Measurements from ENCODE around the gene JPH2. TPM values are rescaled to one million over a fixed set of nuclear protein-coding genes. Genes with fewer than 3 reads are reported as not detected.

Gene JPH2
- total and polyA plus RNA-seq, 10 of the 15 experiments (the other 5 are each of a cell fraction or from before 2014, with no cell fraction given): 0.16 TPM; not detected in 9

DNA sequence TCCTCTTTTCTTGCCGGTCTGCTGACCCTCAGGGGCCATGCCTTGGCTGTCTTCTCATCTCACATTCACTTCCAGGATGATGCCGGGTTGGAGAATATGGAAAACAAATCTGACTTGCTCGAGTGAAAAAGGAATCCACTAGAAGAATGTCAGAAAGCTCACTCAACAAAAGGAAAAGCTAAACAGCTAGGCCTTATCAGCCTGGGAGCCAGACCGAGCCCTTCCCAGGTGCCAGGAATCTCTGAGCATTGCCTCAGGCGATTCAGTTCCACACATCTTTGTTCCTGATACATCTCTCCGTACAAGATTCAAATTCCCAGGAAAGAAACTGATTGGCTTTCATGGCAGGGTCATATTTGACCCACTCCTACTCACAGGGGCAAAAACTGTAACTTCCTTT, 32.8 kb upstream of the JPH2 start:
- WGBS (ENCODE audit: insufficient coverage, insufficient replicate concordance, low lambda C conversion rate, missing lambda C conversion rate): 60% methylated on average over 6 of the region's 6 CpGs
- CTCF ChIA-PET: interaction anchor here (0.6 to 10.1 kb wide), 2 partner anchors 92 to 291 kb away, joined by 3 to 257 read pairs; partner anchors contain the start of gene FITM2

More for the DNA sequence above, 32.8 kb upstream of the JPH2 start:
- Histone ChIP-seq H3K36me3 (ENCODE audit: control insufficient read depth in 2 of 2, insufficient read depth in 2 of 2, low read length in 1 of 2) (no peaks in the 10 kb centered on the region), H3K79me2 (ENCODE audit: control insufficient read depth, insufficient read depth, low read length) (no peaks in the 10 kb centered on the region), H3K9me3 (replicated peaks; ENCODE audit: control insufficient read depth, insufficient read depth, low read length) (no peaks in the 10 kb centered on the region), H3K4me1 (ENCODE audit: control insufficient read depth, insufficient read depth, low read length) (peaks cover 14% of the 10 kb centered on the region), H4K20me1 (ENCODE audit: control insufficient read depth, insufficient read depth) (no peaks in the 10 kb centered on the region), H3K9ac (ENCODE audit: control insufficient read depth, insufficient read depth, low read length) (no peak overlapping the region), H3K27me3 (replicated peaks in 1 of 2; ENCODE audit: control insufficient read depth in 2 of 2, insufficient read depth in 2 of 2, low read length in 1 of 2) (no peaks in the 10 kb centered on the region), H3K4me3 (no peak overlapping the region), H3K4me2 (ENCODE audit: control insufficient read depth, insufficient read depth) (no peak overlapping the region), H3K27ac (ENCODE audit: control insufficient read depth, insufficient read depth) (no peak overlapping the region), H2AFZ (ENCODE audit: control insufficient read depth, low read depth, low read length) (no peak overlapping the region)
- ChIA-PET SMC1A (ENCODE audit: uncharacterized antibody, unreplicated experiment) (no interaction called here), RAD21 (ENCODE audit: unreplicated experiment) (interaction anchor here (0.6 kb wide), 1 partner anchor 472 kb away, joined by 3 read pairs; no protein-coding TSS in a partner anchor), POLR2A (no interaction called here)
- no peak for FAIRE-seq
- no peak for DNase-seq (ENCODE audit: low read depth, low spot score)
- intact Hi-C loops (cut with micrococcal nuclease; ENCODE audit: unreplicated experiment) (loop anchor here (5.0 kb wide), 2 partner anchors 243 to 463 kb away; no protein-coding TSS in a partner anchor), in situ Hi-C loops (cut with MboI) (loop anchor here (5.0 to 10.0 kb wide), 3 partner anchors 93 to 385 kb away; partner anchors contain the start of gene FITM2)
- no peak for ATAC-seq
- TF ChIP-seq, protein P1, sequence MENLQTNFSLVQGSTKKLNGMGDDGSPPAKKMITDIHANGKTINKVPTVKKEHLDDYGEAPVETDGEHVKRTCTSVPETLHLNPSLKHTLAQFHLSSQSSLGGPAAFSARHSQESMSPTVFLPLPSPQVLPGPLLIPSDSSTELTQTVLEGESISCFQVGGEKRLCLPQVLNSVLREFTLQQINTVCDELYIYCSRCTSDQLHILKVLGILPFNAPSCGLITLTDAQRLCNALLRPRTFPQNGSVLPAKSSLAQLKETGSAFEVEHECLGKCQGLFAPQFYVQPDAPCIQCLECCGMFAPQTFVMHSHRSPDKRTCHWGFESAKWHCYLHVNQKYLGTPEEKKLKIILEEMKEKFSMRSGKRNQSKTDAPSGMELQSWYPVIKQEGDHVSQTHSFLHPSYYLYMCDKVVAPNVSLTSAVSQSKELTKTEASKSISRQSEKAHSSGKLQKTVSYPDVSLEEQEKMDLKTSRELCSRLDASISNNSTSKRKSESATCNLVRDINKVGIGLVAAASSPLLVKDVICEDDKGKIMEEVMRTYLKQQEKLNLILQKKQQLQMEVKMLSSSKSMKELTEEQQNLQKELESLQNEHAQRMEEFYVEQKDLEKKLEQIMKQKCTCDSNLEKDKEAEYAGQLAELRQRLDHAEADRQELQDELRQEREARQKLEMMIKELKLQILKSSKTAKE (IDR thresholded peaks at IDR 0.05; ENCODE audit: low read depth, poor library complexity, severe bottlenecking): no peak
- TF ChIP-seq, protein P2, sequence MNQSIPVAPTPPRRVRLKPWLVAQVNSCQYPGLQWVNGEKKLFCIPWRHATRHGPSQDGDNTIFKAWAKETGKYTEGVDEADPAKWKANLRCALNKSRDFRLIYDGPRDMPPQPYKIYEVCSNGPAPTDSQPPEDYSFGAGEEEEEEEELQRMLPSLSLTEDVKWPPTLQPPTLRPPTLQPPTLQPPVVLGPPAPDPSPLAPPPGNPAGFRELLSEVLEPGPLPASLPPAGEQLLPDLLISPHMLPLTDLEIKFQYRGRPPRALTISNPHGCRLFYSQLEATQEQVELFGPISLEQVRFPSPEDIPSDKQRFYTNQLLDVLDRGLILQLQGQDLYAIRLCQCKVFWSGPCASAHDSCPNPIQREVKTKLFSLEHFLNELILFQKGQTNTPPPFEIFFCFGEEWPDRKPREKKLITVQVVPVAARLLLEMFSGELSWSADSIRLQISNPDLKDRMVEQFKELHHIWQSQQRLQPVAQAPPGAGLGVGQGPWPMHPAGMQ (IDR thresholded peaks at IDR 0.05; ENCODE audit: borderline replicate concordance): no peak
- no TSS peak for BruUV-seq (replicated peaks)

Data from GM12878 (cell line).